ENCODE results near the gene SMG9.
A peak's percentile ranks its signal among the peaks of the same experiment; 100 is the strongest.

DNA sequence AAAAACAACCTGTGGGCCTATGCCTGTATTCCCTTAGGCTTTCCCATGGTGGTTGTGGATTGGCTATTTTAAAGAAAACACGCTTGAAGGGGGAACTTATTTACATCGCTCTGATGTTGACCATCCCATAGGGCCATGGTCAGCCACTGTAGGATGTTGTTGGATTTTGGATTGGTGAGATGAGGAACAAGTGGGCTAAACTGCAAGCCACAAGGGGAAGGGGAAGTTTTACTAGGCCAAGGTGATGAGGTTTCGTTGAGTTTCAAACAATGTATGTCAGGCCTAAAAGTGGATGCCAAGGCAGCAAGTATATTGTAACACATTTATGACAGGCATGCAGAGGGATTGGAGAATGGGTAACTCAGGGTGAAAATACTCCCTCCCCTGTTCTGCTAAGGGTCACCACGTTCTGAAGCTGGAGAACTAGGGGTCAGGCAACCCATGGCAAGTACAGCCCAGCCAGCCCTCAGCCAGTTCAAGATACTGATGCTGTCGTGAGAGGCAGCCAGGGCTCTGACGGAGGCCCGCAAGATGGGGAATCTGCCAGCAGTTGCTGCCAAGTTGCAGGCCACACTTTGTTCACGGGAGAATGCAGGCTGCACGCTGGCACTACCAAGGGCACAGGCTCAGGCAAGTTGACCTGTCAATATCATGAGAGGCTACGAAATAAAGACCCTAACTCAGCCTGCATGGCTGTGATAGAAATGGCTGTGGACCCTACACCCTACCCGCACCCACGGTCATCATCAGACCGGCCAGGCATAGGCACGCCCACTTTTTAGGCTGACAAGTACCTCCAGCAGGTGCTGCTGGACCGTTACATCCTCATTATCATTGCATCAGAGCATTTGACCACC is 27.8 kb downstream of the SMG9 start:
- TF ChIP-seq, protein P1, sequence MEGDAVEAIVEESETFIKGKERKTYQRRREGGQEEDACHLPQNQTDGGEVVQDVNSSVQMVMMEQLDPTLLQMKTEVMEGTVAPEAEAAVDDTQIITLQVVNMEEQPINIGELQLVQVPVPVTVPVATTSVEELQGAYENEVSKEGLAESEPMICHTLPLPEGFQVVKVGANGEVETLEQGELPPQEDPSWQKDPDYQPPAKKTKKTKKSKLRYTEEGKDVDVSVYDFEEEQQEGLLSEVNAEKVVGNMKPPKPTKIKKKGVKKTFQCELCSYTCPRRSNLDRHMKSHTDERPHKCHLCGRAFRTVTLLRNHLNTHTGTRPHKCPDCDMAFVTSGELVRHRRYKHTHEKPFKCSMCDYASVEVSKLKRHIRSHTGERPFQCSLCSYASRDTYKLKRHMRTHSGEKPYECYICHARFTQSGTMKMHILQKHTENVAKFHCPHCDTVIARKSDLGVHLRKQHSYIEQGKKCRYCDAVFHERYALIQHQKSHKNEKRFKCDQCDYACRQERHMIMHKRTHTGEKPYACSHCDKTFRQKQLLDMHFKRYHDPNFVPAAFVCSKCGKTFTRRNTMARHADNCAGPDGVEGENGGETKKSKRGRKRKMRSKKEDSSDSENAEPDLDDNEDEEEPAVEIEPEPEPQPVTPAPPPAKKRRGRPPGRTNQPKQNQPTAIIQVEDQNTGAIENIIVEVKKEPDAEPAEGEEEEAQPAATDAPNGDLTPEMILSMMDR (IDR thresholded peaks at IDR 0.05), result no peak
- TF ChIP-seq, protein P2, sequence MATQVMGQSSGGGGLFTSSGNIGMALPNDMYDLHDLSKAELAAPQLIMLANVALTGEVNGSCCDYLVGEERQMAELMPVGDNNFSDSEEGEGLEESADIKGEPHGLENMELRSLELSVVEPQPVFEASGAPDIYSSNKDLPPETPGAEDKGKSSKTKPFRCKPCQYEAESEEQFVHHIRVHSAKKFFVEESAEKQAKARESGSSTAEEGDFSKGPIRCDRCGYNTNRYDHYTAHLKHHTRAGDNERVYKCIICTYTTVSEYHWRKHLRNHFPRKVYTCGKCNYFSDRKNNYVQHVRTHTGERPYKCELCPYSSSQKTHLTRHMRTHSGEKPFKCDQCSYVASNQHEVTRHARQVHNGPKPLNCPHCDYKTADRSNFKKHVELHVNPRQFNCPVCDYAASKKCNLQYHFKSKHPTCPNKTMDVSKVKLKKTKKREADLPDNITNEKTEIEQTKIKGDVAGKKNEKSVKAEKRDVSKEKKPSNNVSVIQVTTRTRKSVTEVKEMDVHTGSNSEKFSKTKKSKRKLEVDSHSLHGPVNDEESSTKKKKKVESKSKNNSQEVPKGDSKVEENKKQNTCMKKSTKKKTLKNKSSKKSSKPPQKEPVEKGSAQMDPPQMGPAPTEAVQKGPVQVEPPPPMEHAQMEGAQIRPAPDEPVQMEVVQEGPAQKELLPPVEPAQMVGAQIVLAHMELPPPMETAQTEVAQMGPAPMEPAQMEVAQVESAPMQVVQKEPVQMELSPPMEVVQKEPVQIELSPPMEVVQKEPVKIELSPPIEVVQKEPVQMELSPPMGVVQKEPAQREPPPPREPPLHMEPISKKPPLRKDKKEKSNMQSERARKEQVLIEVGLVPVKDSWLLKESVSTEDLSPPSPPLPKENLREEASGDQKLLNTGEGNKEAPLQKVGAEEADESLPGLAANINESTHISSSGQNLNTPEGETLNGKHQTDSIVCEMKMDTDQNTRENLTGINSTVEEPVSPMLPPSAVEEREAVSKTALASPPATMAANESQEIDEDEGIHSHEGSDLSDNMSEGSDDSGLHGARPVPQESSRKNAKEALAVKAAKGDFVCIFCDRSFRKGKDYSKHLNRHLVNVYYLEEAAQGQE (IDR thresholded peaks at IDR 0.05; ENCODE audit: insufficient read depth in 1 of 2, low read depth in 2 of 2, low read length in 1 of 2), result no peak
- TF ChIP-seq POLR2AphosphoS5 (IDR thresholded peaks at IDR 0.05; ENCODE audit: low read depth, low read length) (peak; percentile 41; the same call in 1 of the 2 replicates), SIN3A (IDR thresholded peaks at IDR 0.05; ENCODE audit: borderline replicate concordance, insufficient read depth, low read depth, low read length) (no peak), TCF7L2 (IDR thresholded peaks at IDR 0.05; ENCODE audit: low read depth, low read length) (no peak)
